ENCODE data around the gene PRR12.
A peak's percentile ranks its signal among the peaks of the same experiment; 100 is the strongest.

PRR12 gene

GRCh38 chr19:49593233-49594113 lies 2.5 kb downstream of the PRR12 start:
- no peak for FAIRE-seq
- no peak for TF ChIP-seq CTCF (IDR thresholded peaks at IDR 0.05; ENCODE audit: insufficient read depth, missing control alignments)
- DNase-seq (ENCODE audit: insufficient read length, low spot score), result peak; percentile 99

- FAIRE-seq, result no peak
- TF ChIP-seq CTCF (IDR thresholded peaks at IDR 0.05; ENCODE audit: insufficient read depth, missing control alignments), result no peak
- DNase-seq (ENCODE audit: insufficient read length, low spot score), result no peak
Measured at GRCh38 chr19:49594157-49594992, 3.4 kb downstream of the PRR12 start.

GRCh38 chr19:49594993-49595818 lies 4.2 kb downstream of the PRR12 start:
- DNase-seq (ENCODE audit: insufficient read length, low spot score), result no peak
- FAIRE-seq, result no peak
- no peak for TF ChIP-seq CTCF (IDR thresholded peaks at IDR 0.05; ENCODE audit: insufficient read depth, missing control alignments)

DNA sequence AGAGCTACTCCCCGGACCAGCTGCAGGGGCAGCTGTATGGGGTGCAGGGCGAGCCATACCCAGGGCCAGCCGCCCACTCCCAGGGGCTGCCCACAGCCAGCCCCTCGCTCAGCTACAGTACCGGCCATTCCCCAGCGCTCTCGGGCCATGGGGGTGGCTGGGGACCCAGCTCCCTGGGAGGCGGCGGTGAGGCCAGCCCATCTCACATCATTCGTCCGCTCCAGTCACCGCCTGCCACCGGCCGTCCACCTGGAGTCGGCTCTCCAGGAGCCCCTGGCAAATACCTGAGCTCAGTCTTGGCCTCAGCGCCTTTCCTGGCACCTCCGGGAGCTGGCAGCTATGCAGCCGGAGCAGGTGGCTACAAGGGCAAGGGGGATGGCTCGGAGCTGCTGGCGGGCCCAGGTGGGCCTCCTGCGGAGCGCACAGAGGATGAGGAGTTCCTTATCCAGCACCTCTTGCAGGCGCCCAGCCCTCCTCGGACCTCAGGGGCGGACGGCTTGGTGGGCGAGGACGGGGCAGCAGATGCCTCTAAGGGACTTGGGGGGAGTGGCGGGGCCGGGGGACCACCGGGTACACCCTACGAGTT lies 4.9 kb downstream of the PRR12 start:
- TF ChIP-seq CTCF (IDR thresholded peaks at IDR 0.05; ENCODE audit: insufficient read depth, missing control alignments), result no peak
- no peak for DNase-seq (ENCODE audit: insufficient read length, low spot score)
- FAIRE-seq, result no peak

DNA sequence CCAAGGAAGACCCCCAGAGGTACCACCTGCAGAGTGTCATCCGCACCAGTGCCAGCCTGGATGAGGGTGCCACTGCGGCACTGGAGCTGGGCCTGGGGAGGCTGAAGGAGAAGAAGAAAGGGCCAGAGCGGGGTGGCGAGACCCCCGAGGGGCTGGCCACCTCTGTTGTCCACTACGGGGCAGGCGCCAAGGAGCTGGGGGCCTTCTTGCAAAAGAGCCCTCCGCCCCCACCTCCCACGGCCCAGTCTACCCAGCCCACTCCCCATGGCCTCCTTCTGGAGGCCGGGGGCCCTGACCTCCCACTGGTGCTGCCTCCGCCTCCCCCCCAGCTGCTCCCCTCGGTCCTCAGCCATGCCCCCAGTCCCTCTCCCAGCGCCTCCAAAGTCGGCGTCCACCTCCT lies 5.4 kb downstream of the PRR12 start:
- no peak for FAIRE-seq
- TF ChIP-seq CTCF (IDR thresholded peaks at IDR 0.05; ENCODE audit: insufficient read depth, missing control alignments), result no peak
- no peak for DNase-seq (ENCODE audit: insufficient read length, low spot score)

- DNase-seq (ENCODE audit: insufficient read length, low spot score) (no peak), FAIRE-seq (no peak)
- TF ChIP-seq CTCF (IDR thresholded peaks at IDR 0.05; ENCODE audit: insufficient read depth, missing control alignments), result no peak
Measured at GRCh38 chr19:49596954-49597702, 6.1 kb downstream of the PRR12 start.

All from D721Med (cell line).